Thyroid gland (tissue), 4 donors: ENCODE measurements around the gene CREB5. TPM values are rescaled to one million over a fixed set of nuclear protein-coding genes. Genes with fewer than 3 reads are reported as not detected.

ENCODE experiments used
- DNase-seq, 2 donors: peaks; one replicate each; pipeline ENCODE4 v3.0.0-alpha.2; 2019
- H3K27ac ChIP-seq, 3 donors: fragments of 200-600 bp; sonication (generic); 1 replicate in 2 of 3; 2 replicates in 1 of 3; pipeline ENCODE4 v1.5.1; 2016 to 2019; ENCODE audit warnings: mild to moderate bottlenecking in 1 of 3, moderate library complexity in 1 of 3
- H3K27me3 ChIP-seq: fragments of 200-600 bp; sonication (generic); one replicate; pipeline ENCODE4 v1.5.1; 2019
- H3K36me3 ChIP-seq, 2 donors: fragments of 200-600 bp; sonication (generic); one replicate each; pipeline ENCODE4 v1.5.1; 2016 to 2019
- H3K4me1 ChIP-seq, 2 donors: fragments of 200-600 bp; sonication (generic); one replicate each; pipeline ENCODE4 v1.5.1; 2017 to 2019
- H3K4me3 ChIP-seq, 3 donors: fragments of 200-600 bp; sonication (generic); replicated peaks in 1 of 3; 1 replicate in 2 of 3; 2 replicates in 1 of 3; pipeline ENCODE4 v1.5.1; 2016; ENCODE audit warnings: mild to moderate bottlenecking in 1 of 3
- H3K9me3 ChIP-seq: fragments of 200-600 bp; sonication (generic); one replicate; pipeline ENCODE4 v1.5.1; 2017
- POLR2A ChIP-seq, 2 donors: fragments of 450-650 bp; IDR thresholded peaks; one replicate each; pipeline ENCODE4 v1.6.1; 2017; ENCODE audit warnings: antibody characterized with exemption in 2 of 2, mild to moderate bottlenecking in 2 of 2, moderate library complexity in 1 of 2
- WGBS, 2 donors: methylation state at CpG; one replicate each; pipeline ENCODE4 v1.1.5; 2017; 5-methylcytosine and 5-hydroxymethylcytosine counted together
- intact Hi-C: fragments of 100-400 bp; cut with DNase I; formaldehyde crosslinking; loops from one replicate; pipeline ENCODE4 v1.15.1; 2023
- total RNA-seq, 4 donors: library from RNA; depleted of rRNA; stranded (reverse); fragments of >200 nt; gene quantifications; one replicate each; pipeline ENCODE4 v1.2.3, GENCODE V29; 2016
- TF ChIP-seq, protein P1 (sequence below), 6 experiments: fragments of 200-600 bp in 3 of 6; fragments of 450-650 bp in 3 of 6; sonication (generic) in 3 of 6; IDR thresholded peaks; one replicate each; pipeline ENCODE4 v1.5.1; 2016 to 2019; ENCODE audit warnings: antibody characterized with exemption in 6 of 6, mild to moderate bottlenecking in 2 of 6, inconsistent platforms in 1 of 6, moderate library complexity in 1 of 6

Gene CREB5
- total RNA-seq, 4 donors from 2014 or later = 2.5 to 13.6 (median 6.5) TPM

GRCh38 chr7:28749638-28750037, 337.3 kb downstream of the CREB5 start:
- no peak overlapping the region for H3K4me3 ChIP-seq
- H3K27ac ChIP-seq = no peak overlapping the region
- no peaks in the 10 kb centered on the region for H3K4me1 ChIP-seq
- H3K9me3 ChIP-seq = no peaks in the 10 kb centered on the region
- no peak for DNase-seq
- TF ChIP-seq POLR2A (IDR thresholded peaks at IDR 0.05) = no peak
- TF ChIP-seq, protein P1, sequence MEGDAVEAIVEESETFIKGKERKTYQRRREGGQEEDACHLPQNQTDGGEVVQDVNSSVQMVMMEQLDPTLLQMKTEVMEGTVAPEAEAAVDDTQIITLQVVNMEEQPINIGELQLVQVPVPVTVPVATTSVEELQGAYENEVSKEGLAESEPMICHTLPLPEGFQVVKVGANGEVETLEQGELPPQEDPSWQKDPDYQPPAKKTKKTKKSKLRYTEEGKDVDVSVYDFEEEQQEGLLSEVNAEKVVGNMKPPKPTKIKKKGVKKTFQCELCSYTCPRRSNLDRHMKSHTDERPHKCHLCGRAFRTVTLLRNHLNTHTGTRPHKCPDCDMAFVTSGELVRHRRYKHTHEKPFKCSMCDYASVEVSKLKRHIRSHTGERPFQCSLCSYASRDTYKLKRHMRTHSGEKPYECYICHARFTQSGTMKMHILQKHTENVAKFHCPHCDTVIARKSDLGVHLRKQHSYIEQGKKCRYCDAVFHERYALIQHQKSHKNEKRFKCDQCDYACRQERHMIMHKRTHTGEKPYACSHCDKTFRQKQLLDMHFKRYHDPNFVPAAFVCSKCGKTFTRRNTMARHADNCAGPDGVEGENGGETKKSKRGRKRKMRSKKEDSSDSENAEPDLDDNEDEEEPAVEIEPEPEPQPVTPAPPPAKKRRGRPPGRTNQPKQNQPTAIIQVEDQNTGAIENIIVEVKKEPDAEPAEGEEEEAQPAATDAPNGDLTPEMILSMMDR (IDR thresholded peaks at IDR 0.05) = no peak
- no peaks in the 10 kb centered on the region for H3K27me3 ChIP-seq
- 69 to 83% methylated on average over 2 of the region's 2 CpGs for WGBS, 2 donors
- intact Hi-C loops = no loop called here
- H3K36me3 ChIP-seq = no peaks in the 10 kb centered on the region

- H3K4me3 ChIP-seq = no peak overlapping the region
- H3K36me3 ChIP-seq = no peaks in the 10 kb centered on the region
- no peak for TF ChIP-seq POLR2A (IDR thresholded peaks at IDR 0.05)
- TF ChIP-seq, protein P1 (IDR thresholded peaks at IDR 0.05) = no peak
- 89 to 90% methylated on average over 6 of the region's 6 CpGs for WGBS, 2 donors
- H3K27ac ChIP-seq = no peak overlapping the region
- H3K4me1 ChIP-seq = no peaks in the 10 kb centered on the region
- DNase-seq = no peak
- no peaks in the 10 kb centered on the region for H3K9me3 ChIP-seq
- intact Hi-C loops = no loop called here
- H3K27me3 ChIP-seq = no peaks in the 10 kb centered on the region
Observed at GRCh38 chr7:28750981-28751380, 338.7 kb downstream of the CREB5 start.

- no peaks in the 10 kb centered on the region for H3K4me1 ChIP-seq
- TF ChIP-seq, protein P1 (IDR thresholded peaks at IDR 0.05) = no peak
- no peak for TF ChIP-seq POLR2A (IDR thresholded peaks at IDR 0.05)
- no peak for DNase-seq
Observed at GRCh38 chr7:28753613-28754012, 341.3 kb downstream of the CREB5 start.

DNA sequence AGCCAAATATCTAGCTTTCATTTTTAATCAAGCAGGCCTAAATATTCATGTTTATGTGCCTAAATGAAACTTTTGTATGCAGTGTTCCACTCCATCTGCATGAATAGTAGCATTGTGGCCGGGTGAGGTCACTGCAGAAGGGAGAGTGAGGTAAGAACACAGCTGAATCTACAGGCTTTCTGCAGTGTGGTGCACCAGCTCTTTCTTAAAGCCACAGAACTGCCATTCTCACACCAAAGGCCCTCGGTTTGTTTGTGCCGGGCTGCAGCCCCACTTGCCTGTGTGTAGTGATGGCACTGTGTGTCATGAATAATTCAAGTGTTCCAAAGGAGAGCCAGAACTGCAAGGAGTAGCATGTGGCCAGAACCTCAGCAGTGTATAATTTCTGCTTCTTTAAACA, 341.7 kb downstream of the CREB5 start:
- no peak overlapping the region for H3K4me3 ChIP-seq
- TF ChIP-seq, protein P1 (IDR thresholded peaks at IDR 0.05) = no peak
- no peak for TF ChIP-seq POLR2A (IDR thresholded peaks at IDR 0.05)
- H3K9me3 ChIP-seq = no peaks in the 10 kb centered on the region
- intact Hi-C loops = no loop called here
- H3K4me1 ChIP-seq = no peaks in the 10 kb centered on the region
- H3K36me3 ChIP-seq = no peaks in the 10 kb centered on the region
- no peak overlapping the region for H3K27ac ChIP-seq
- H3K27me3 ChIP-seq = no peaks in the 10 kb centered on the region
- no peak for DNase-seq
- 73 to 79% methylated on average over 3 of the region's 3 CpGs for WGBS, 2 donors

More at GRCh38 chr7:28753613-28754012, 341.3 kb downstream of the CREB5 start:
- 97 to 100% methylated on average over 1 of the region's 1 CpG for WGBS, 2 donors
- H3K27ac ChIP-seq = no peak overlapping the region
- intact Hi-C loops = no loop called here
- H3K27me3 ChIP-seq = no peaks in the 10 kb centered on the region
- H3K9me3 ChIP-seq = no peaks in the 10 kb centered on the region
- no peak overlapping the region for H3K4me3 ChIP-seq
- no peaks in the 10 kb centered on the region for H3K36me3 ChIP-seq

- WGBS, 2 donors = 87 to 91% methylated on average over 5 of the region's 5 CpGs
- Histone ChIP-seq H3K27ac (no peak overlapping the region), H3K4me1 (no peaks in the 10 kb centered on the region), H3K4me3 (no peak overlapping the region), H3K27me3 (no peaks in the 10 kb centered on the region), H3K36me3 (no peaks in the 10 kb centered on the region), H3K9me3 (no peaks in the 10 kb centered on the region)
- intact Hi-C loops = no loop called here
- no peak for TF ChIP-seq POLR2A (IDR thresholded peaks at IDR 0.05)
- TF ChIP-seq, protein P1 (IDR thresholded peaks at IDR 0.05) = no peak
- no peak for DNase-seq
Observed at GRCh38 chr7:28754447-28754846, 342.1 kb downstream of the CREB5 start.
